HCT116 (cell line): ENCODE measurements around the gene FAM13A. TPM values are rescaled to one million over a fixed set of nuclear protein-coding genes. Genes with fewer than 3 reads are reported as not detected.

ENCODE experiments used
- ATAC-seq: fragments of 200-7000 bp; cut with Tn5 transposase; 2 replicates; pipeline ENCODE4 v1.9.1; 2020; ENCODE audit warnings: mild to moderate bottlenecking, moderate library complexity
- BruUV-seq: library from RNA; stranded (reverse); fragments of 400-500 nt; replicated peaks from 2 replicates; lab custom pipeline; 2021; lab: Mats Ljungman, UMichigan
- CTCF ChIA-PET: fragments of 300-600 bp; sonication (Branson Sonifier 250); formaldehyde crosslinking; loops from one replicate; lab custom pipeline; 2021; ENCODE audit warnings: antibody characterized with exemption; lab: Charles Lee
- POLR2A ChIA-PET: fragments of 300-600, 350-600 bp; sonication (Branson Sonifier 250); formaldehyde crosslinking; loops from one replicate; lab custom pipeline; 2021; ENCODE audit warnings: antibody characterized with exemption; lab: Charles Lee
- RAD21 ChIA-PET, 2 experiments: fragments of 300-600 bp; sonication (Branson Sonifier 250); formaldehyde crosslinking; loops; one replicate each; lab custom pipeline; 2023; ENCODE audit warnings: low total read pairs in 2 of 2; ENCODE audit not compliant: uncharacterized antibody in 2 of 2, unreplicated experiment in 2 of 2, low non-redundant PET in 1 of 2; lab: Charles Lee
- DNase-seq: peaks from one replicate; pipeline ENCODE4 v3.0.0-alpha.2; 2010; ENCODE audit warnings: low read depth, low spot score
- H2AFZ ChIP-seq: fragments of 200-600 bp; shearing (Covaris generic), sonication (generic); 2 replicates; pipeline ENCODE4 v1.6.1; 2017; ENCODE audit warnings: low read depth, mixed run types, mixed read lengths, antibody characterized with exemption, low read length; ENCODE audit not compliant: poor library complexity, severe bottlenecking
- H3K27ac ChIP-seq: 2 replicates; pipeline ENCODE4 v1.5.1; 2012; ENCODE audit warnings: low read depth, low read length
- H3K27me3 ChIP-seq: fragments of 200-600 bp; sonication (generic); 2 replicates; pipeline ENCODE4 v1.6.1; 2016; ENCODE audit warnings: mixed run types, low read length, mixed read lengths; ENCODE audit not compliant: insufficient read depth
- H3K36me3 ChIP-seq, 2 experiments: fragments of 200-500 bp in 1 of 2; fragments of 200-600 bp in 1 of 2; sonication (Bioruptor generic) in 1 of 2; sonication (generic) in 1 of 2; 2 replicates each; pipeline versions ENCODE4 v1.5.1 to v1.6.1; 2014 to 2016; ENCODE audit warnings: low read length in 2 of 2, inconsistent platforms in 1 of 2, mixed read lengths in 1 of 2, mixed run types in 1 of 2; ENCODE audit not compliant: insufficient read depth in 2 of 2, control insufficient read depth in 1 of 2
- H3K4me1 ChIP-seq, 2 experiments: fragments of 200-600 bp in 1 of 2; sonication (generic) in 1 of 2; 2 replicates each; pipeline versions ENCODE4 v1.5.1 to v1.6.1; 2012 to 2017; ENCODE audit warnings: low read length in 2 of 2, inconsistent platforms in 1 of 2, mild to moderate bottlenecking in 1 of 2, mixed read lengths in 1 of 2, mixed run types in 1 of 2, moderate library complexity in 1 of 2; ENCODE audit not compliant: insufficient read depth in 2 of 2, control insufficient read depth in 1 of 2
- H3K4me2 ChIP-seq: fragments of 200-600 bp; sonication (generic); 2 replicates; pipeline ENCODE4 v1.6.1; 2017; ENCODE audit warnings: mixed run types, low read length, mixed read lengths
- H3K4me3 ChIP-seq, 2 experiments: fragments of 200-600 bp in 1 of 2; sonication (generic) in 1 of 2; replicated peaks in 1 of 2; 2 replicates each; pipeline ENCODE4 v1.5.1; 2011 to 2016; ENCODE audit warnings: low read length in 2 of 2, control low read depth in 1 of 2, low read depth in 1 of 2, mild to moderate bottlenecking in 1 of 2, mixed read lengths in 1 of 2, mixed run types in 1 of 2
- H3K79me2 ChIP-seq: fragments of 200-600 bp; sonication (generic); 2 replicates; pipeline ENCODE4 v1.6.1; 2017; ENCODE audit warnings: mild to moderate bottlenecking, mixed run types, low read length, moderate library complexity, mixed read lengths; ENCODE audit not compliant: insufficient read depth
- H3K9ac ChIP-seq: fragments of 200-600 bp; sonication (generic); 2 replicates; pipeline ENCODE4 v1.6.1; 2016; ENCODE audit warnings: low read length, mixed read lengths
- H3K9me2 ChIP-seq: fragments of 200-600 bp; sonication (generic), shearing (Covaris generic); 2 replicates; pipeline ENCODE4 v1.6.1; 2017; ENCODE audit warnings: mixed run types, mild to moderate bottlenecking, moderate library complexity; ENCODE audit not compliant: insufficient read depth
- H3K9me3 ChIP-seq, 2 experiments: fragments of 200-500 bp in 1 of 2; fragments of 200-600 bp in 1 of 2; sonication (Bioruptor generic) in 1 of 2; sonication (generic) in 1 of 2; 2 replicates each; pipeline ENCODE4 v1.6.1; 2014 to 2017; ENCODE audit warnings: low read length in 2 of 2, mixed read lengths in 2 of 2, inconsistent platforms in 1 of 2, low read depth in 1 of 2, mild to moderate bottlenecking in 1 of 2, mixed run types in 1 of 2, moderate library complexity in 1 of 2; ENCODE audit not compliant: control insufficient read depth in 1 of 2, insufficient read depth in 1 of 2
- H4K20me1 ChIP-seq: fragments of 200-600 bp; sonication (generic), shearing (Covaris generic); 2 replicates; pipeline ENCODE4 v1.6.1; 2017; ENCODE audit warnings: mixed run types, mild to moderate bottlenecking, moderate library complexity; ENCODE audit not compliant: insufficient read depth
- CBX3 ChIP-seq: IDR thresholded peaks from 2 replicates; pipeline ENCODE4 v1.6.1; 2012; ENCODE audit warnings: low read depth
- CEBPB ChIP-seq: IDR thresholded peaks from 2 replicates; pipeline ENCODE4 v1.6.1; 2012; ENCODE audit warnings: low read depth
- EGR1 ChIP-seq: IDR thresholded peaks from 2 replicates; pipeline ENCODE4 v1.6.1; 2012; ENCODE audit warnings: low read depth
- ELF1 ChIP-seq: IDR thresholded peaks from 2 replicates; pipeline ENCODE4 v1.6.1; 2012; ENCODE audit warnings: low read depth, borderline replicate concordance
- EZH2phosphoT487 ChIP-seq: fragments of 200-600 bp; IDR thresholded peaks from 2 replicates; pipeline ENCODE4 v1.6.1; 2018; ENCODE audit warnings: antibody characterized with exemption, borderline replicate concordance
- MAX ChIP-seq: IDR thresholded peaks from 2 replicates; pipeline ENCODE4 v1.6.1; 2012
- POLR2AphosphoS5 ChIP-seq: IDR thresholded peaks from 2 replicates; pipeline ENCODE4 v1.6.1; 2011; ENCODE audit warnings: mild to moderate bottlenecking, low read depth, low read length, moderate library complexity
- SIN3A ChIP-seq: IDR thresholded peaks from 2 replicates; pipeline ENCODE4 v1.6.1; 2012; ENCODE audit warnings: low read depth
- SRF ChIP-seq: IDR thresholded peaks from 2 replicates; pipeline ENCODE4 v1.6.1; 2012; ENCODE audit warnings: low read depth
- ZFX ChIP-seq: fragments of 450-650 bp; IDR thresholded peaks from 2 replicates; pipeline ENCODE4 v1.6.1; 2017
- ZNF274 ChIP-seq: fragments of 200-500 bp; sonication (Bioruptor generic); IDR thresholded peaks from 2 replicates; pipeline ENCODE4 v1.6.1; 2014; ENCODE audit warnings: mild to moderate bottlenecking, low read depth, low read length, inconsistent platforms
- intact Hi-C: fragments of 100-400 bp; cut with micrococcal nuclease; formaldehyde crosslinking; loops from 2 replicates; pipeline ENCODE4 v1.10.0; 2022
- total RNA-seq: library from RNA; stranded (reverse); gene quantifications from one replicate; pipeline ENCODE4 v1.2.1, GENCODE V29; 2021; ENCODE audit not compliant: unreplicated experiment
- TF ChIP-seq, protein P1 (sequence below): IDR thresholded peaks from 2 replicates; pipeline ENCODE4 v1.6.1; 2011; ENCODE audit warnings: mild to moderate bottlenecking, low read length, moderate library complexity; ENCODE audit not compliant: insufficient replicate concordance; ENCODE audit errors: extremely low read depth
- TF ChIP-seq, protein P2 (sequence below), 3 experiments: fragments of 200-600 bp in 1 of 3; sonication (generic) in 1 of 3; IDR thresholded peaks in 2 of 3; conservative IDR thresholded peaks in 1 of 3; 2 replicates each; pipeline ENCODE4 v1.5.1; 2012 to 2017; ENCODE audit warnings: low read depth in 2 of 3, low read length in 2 of 3, antibody characterized with exemption in 1 of 3, borderline replicate concordance in 1 of 3, control low read depth in 1 of 3, mild to moderate bottlenecking in 1 of 3, mixed read lengths in 1 of 3, mixed run types in 1 of 3, moderate library complexity in 1 of 3; ENCODE audit not compliant: insufficient read depth in 1 of 3
- TF ChIP-seq, protein P3 (sequence below): IDR thresholded peaks from 2 replicates; pipeline ENCODE4 v1.6.1; 2012; ENCODE audit warnings: low read depth

Gene FAM13A
- total RNA-seq, 1 experiment from 2014 or later: 17.2 TPM

DNA sequence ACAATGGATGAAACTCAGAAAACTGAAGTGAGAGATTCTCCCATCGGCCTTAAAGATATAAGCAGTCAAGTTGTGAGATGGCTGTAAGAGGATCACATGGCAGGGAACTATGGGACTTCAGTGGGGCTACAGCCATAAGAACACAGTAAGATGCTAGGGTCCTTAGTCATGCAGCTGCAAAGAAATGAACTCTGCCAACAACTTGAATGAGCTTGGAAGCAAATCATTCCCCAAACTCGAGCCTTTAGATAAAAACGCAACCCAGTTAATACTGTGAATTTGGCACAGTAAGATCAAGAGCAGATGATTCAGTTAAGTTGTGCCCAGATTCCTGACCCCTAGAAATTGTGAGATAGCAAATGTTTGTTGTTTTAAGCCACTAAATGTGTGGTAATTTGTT, 117.3 kb downstream of the FAM13A start:
- RAD21 ChIA-PET: no interaction called here
- no TSS peak for BruUV-seq
- H3K4me1 ChIP-seq: no peaks in the 10 kb centered on the region
- no peak overlapping the region for H3K27ac ChIP-seq
- intact Hi-C loops: no loop called here
- no peak overlapping the region for H3K4me2 ChIP-seq
- H3K27me3 ChIP-seq: no peaks in the 10 kb centered on the region
- DNase-seq (no peak), ATAC-seq (no peak)
- H3K9me2 ChIP-seq: no peaks in the 10 kb centered on the region
- H3K36me3 ChIP-seq: no peaks in the 10 kb centered on the region
- no peaks in the 10 kb centered on the region for H3K9me3 ChIP-seq
- POLR2A ChIA-PET: no interaction called here
- CTCF ChIA-PET: no interaction called here
- H4K20me1 ChIP-seq: 0 out of 2 replicates have a peak, but pooled peaks cover 3% of the 10 kb centered on the region
- H3K4me3 ChIP-seq: no peak overlapping the region
- H3K9ac ChIP-seq: no peak overlapping the region
- no peaks in the 10 kb centered on the region for H3K79me2 ChIP-seq
- no peak overlapping the region for H2AFZ ChIP-seq
- no peak for TF ChIP-seq ZNF274
- TF ChIP-seq EZH2phosphoT487: no peak
- TF ChIP-seq CBX3: no peak
- TF ChIP-seq, protein P1, sequence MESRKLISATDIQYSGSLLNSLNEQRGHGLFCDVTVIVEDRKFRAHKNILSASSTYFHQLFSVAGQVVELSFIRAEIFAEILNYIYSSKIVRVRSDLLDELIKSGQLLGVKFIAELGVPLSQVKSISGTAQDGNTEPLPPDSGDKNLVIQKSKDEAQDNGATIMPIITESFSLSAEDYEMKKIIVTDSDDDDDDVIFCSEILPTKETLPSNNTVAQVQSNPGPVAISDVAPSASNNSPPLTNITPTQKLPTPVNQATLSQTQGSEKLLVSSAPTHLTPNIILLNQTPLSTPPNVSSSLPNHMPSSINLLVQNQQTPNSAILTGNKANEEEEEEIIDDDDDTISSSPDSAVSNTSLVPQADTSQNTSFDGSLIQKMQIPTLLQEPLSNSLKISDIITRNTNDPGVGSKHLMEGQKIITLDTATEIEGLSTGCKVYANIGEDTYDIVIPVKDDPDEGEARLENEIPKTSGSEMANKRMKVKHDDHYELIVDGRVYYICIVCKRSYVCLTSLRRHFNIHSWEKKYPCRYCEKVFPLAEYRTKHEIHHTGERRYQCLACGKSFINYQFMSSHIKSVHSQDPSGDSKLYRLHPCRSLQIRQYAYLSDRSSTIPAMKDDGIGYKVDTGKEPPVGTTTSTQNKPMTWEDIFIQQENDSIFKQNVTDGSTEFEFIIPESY: no peak
- TF ChIP-seq CEBPB: no peak
- no peak for TF ChIP-seq POLR2AphosphoS5
- TF ChIP-seq, protein P2, sequence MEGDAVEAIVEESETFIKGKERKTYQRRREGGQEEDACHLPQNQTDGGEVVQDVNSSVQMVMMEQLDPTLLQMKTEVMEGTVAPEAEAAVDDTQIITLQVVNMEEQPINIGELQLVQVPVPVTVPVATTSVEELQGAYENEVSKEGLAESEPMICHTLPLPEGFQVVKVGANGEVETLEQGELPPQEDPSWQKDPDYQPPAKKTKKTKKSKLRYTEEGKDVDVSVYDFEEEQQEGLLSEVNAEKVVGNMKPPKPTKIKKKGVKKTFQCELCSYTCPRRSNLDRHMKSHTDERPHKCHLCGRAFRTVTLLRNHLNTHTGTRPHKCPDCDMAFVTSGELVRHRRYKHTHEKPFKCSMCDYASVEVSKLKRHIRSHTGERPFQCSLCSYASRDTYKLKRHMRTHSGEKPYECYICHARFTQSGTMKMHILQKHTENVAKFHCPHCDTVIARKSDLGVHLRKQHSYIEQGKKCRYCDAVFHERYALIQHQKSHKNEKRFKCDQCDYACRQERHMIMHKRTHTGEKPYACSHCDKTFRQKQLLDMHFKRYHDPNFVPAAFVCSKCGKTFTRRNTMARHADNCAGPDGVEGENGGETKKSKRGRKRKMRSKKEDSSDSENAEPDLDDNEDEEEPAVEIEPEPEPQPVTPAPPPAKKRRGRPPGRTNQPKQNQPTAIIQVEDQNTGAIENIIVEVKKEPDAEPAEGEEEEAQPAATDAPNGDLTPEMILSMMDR (IDR thresholded peaks at IDR 0.05 in 2 of 3, conservative IDR thresholded peaks at IDR 0.05 in 1 of 3; ENCODE audit: borderline replicate concordance in 1 of 3, insufficient read depth in 1 of 3, low read depth in 2 of 3, low read length in 2 of 3): no peak
- TF ChIP-seq, protein P3, sequence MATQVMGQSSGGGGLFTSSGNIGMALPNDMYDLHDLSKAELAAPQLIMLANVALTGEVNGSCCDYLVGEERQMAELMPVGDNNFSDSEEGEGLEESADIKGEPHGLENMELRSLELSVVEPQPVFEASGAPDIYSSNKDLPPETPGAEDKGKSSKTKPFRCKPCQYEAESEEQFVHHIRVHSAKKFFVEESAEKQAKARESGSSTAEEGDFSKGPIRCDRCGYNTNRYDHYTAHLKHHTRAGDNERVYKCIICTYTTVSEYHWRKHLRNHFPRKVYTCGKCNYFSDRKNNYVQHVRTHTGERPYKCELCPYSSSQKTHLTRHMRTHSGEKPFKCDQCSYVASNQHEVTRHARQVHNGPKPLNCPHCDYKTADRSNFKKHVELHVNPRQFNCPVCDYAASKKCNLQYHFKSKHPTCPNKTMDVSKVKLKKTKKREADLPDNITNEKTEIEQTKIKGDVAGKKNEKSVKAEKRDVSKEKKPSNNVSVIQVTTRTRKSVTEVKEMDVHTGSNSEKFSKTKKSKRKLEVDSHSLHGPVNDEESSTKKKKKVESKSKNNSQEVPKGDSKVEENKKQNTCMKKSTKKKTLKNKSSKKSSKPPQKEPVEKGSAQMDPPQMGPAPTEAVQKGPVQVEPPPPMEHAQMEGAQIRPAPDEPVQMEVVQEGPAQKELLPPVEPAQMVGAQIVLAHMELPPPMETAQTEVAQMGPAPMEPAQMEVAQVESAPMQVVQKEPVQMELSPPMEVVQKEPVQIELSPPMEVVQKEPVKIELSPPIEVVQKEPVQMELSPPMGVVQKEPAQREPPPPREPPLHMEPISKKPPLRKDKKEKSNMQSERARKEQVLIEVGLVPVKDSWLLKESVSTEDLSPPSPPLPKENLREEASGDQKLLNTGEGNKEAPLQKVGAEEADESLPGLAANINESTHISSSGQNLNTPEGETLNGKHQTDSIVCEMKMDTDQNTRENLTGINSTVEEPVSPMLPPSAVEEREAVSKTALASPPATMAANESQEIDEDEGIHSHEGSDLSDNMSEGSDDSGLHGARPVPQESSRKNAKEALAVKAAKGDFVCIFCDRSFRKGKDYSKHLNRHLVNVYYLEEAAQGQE: no peak
- no peak for TF ChIP-seq MAX
- no peak for TF ChIP-seq SIN3A
- no peak for TF ChIP-seq ELF1
- no peak for TF ChIP-seq EGR1
- TF ChIP-seq SRF: no peak
- no peak for TF ChIP-seq ZFX
